HG02943 (cell line): ENCODE results near the gene ATP5F1A.
A peak's percentile ranks its signal among the peaks of the same experiment; 100 is the strongest.

ENCODE experiments used
- ATAC-seq: cut with Tn5 transposase; IDR thresholded peaks from one replicate; pipeline ENCODE4 v1.9.1; 2021; ENCODE audit warnings: mild to moderate bottlenecking, low read depth, moderate library complexity; ENCODE audit not compliant: unreplicated experiment

The ATP5F1A gene

DNA sequence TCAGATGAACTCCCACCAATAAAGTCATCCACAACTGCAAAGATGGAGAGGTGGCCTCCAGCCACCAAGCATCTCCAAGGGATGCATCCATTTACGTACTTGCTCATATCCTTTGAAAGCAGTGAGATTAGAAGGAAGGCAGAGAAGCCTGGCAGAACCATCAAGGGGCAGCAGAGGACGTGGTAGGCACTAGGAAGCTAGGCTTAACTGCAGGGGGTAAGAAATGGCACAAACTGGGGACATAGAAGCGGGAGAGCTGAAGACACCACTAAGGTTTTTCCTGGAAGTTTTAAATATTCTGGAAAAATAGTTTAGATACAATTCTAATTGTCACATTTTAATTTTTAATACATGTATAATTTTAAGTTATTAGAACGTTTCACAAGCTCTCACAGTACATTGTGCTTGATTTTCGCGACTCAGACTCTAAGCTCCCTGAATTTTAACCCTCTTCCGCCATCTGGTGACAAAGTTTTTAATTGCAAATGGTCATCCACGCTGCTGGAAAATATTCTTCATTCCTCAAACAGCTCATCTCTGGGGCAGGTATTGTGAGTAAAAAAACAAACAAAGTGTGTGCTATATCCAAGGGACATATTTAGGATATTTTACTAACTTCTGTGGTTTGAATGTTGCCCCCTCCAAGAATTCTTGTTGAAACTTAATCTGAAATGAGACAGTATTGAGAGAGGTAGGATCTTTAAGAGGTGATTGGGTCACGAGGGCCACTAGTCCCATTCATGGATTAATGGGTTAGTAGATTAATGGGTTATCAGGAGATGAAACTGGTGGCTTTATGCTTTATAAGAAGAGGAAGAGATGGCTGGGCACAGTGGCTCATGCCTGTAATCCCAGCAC lies 24.4 kb downstream of the ATP5F1A start:
- no peak for ATAC-seq

DNA sequence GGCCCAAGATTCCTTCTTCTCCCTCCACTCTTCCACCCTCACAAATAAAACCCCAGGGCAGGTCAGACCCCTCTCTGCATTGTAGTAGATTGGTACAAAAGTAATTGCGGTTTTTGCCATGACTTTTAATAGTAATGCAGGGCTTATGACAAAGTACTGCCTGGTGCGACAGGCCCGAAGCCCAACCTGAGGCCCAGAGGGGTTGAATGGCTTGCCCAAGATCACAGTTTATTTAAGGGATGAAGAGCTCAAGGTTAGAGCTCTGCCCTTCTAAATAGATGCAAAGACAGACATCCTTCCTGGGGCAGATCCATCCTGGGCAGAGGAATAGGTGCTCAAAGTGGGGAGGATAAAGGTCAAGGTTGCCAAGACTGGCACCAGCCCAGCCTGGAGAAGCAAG lies 25.1 kb downstream of the ATP5F1A start:
- ATAC-seq: no peak

DNA sequence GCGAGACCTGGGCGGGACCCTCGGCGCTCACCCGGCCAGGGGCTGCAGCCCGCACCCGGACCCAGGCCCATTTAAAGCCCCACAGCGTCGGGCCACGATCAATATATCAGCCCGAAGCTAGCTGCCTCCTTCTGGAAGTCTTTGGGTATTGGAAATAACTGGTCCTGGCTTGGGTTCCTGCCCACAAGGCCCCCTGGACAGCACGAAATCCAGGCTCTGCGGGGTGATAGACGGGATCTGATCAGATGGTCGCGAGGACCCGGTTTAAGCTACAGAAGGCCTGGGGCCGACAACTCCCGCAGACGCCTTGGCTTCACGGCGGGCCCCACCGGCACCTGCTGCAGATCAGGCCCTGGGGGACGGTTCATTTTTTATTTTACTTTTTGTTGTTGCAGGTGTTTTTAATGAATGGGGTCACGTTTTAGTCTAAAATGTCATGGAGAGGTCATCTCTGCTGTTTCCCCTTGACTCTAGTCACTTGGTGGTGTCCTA lies 25.7 kb downstream of the ATP5F1A start:
- ATAC-seq: no peak

DNA sequence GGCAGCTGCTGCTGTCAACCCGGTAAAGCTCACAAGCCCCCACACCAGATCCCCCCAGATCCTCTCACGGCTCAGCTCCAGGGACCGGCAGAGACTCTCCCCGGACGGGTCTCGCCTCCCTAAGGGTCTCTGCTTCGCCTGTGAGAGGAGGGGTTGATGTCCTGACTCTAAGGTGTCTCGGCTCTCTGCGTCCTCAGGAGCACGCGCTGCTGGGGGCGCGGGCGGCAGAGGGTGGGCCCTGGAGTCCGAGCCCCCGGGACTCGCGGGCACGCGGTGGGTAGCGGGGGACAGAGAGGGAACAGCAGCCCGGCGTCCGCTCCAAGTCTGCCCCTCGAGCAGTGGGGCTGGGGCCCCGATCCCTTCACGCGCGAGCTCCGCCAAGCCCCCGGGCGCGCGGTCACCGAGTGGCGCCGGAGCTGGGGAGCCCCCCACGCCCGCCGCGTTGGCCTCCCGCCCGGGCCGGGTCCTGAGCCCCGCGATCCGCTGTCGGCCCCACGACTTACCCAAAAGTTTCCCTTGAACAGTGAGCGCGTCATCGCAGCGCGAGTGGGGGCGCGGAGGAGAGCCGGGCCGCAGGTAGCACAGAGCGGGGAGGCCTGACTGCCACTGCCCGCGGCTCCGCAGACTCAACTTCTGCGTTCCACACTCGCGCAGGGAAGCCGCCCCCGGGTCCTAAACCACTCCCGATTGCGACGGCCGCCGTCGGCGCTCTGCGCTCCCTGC lies 26.3 kb downstream of the ATP5F1A start, which contains the start of gene PSTPIP2:
Gene PSTPIP2, minus strand, starts transcription at position 608 of the 723 bp plus-strand sequence. Its CDS starts 72 bp downstream, at position 536.
- ATAC-seq: peak; percentile 54

DNA sequence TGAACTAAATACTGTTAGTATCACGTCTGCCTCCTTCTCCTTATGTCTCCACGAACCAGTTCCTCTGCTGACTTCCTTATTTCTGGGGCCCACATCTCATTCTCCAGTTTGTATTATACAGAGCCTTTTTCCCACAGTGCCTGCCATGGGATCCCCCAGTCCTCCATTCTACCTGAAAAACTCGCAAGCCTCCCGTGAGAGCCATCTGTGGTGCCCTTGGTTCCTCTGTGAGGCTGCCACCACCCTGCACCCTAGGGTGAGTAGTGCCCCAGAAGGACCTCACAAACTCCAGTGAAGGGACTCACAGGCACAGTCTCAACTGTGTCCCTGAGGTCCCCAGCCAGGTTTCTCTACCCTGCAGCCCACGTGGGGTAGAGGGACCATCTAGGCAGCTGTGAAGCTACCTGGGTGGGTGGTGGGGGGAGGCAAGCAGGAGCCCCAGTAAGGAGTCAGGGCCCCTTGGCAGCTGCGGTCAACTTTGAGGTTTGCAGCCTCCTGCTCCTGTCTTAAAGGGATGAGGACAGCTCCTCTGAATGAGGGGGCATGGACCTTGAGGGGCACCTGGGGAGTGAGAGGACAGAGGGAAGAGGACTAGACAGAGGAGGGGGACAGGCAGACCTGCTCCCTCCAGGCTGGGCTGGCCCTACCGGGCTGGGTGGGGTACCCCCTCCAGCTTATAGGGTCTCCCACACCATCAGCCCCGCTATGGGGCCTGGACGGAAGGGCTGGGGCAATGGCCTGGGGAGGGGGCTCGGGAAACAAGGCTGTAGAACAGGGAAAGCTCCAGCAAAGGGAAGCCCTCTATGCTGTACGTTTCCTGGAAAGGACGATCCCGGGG lies 27.1 kb downstream of the ATP5F1A start:
- ATAC-seq: peak; percentile 9

DNA sequence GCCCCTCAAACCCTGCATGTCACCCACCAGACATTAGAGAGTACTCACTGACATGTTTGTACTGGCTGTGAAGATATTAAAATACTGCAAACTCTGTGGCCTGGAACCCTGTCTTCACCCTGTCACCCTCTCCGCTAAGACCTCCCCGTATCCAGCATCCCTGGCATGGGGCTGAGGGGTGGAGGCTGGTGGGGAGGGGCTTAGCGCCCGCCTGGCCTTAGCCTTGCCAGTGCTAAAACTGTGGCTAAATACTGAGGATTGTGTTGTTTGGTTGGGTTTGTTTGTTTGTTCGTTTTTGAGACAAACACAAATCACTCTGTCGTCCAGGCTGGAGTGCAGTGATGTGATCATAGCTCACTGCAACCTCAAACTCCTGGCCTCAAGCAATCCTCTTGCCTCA lies 27.9 kb downstream of the ATP5F1A start:
- ATAC-seq: no peak

DNA sequence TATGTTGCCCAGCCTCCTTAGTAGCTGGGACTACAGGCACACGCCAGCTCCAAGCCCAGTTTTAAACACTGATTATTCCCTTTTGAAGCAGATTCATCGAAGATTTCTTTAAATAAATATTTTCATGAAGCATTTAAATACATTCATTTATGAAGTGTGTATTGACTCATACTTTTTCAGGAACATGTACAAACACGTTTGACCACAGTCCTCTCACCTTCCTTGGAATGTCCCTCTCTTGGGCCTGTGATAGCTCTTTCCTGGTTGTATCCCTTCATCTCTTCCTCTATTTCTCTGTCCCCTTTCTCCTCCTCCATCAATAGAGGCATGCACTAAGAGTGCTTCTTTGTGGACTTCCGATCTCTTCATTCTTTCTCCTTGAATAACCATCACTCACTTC lies 28.6 kb downstream of the ATP5F1A start:
- ATAC-seq: no peak

DNA sequence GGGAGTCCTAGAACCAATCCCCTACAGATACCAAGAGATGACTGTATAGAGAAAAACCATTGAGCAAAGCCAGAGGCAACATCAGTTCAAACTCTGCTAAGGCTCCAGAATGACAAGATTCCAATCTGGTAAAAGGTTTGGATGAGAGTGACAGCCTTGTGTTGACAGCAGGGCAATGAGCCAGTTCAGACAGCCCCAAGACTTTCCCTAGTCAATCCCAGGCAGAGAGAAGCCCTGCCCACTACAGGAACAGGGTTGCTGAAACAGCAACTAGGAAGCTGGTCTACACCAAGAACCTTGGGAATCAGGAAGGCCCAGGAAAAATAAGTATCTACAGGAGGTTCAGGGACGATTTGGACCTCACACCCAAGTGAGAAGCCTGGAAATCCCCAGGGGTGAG lies 29.3 kb downstream of the ATP5F1A start:
- ATAC-seq: no peak

DNA sequence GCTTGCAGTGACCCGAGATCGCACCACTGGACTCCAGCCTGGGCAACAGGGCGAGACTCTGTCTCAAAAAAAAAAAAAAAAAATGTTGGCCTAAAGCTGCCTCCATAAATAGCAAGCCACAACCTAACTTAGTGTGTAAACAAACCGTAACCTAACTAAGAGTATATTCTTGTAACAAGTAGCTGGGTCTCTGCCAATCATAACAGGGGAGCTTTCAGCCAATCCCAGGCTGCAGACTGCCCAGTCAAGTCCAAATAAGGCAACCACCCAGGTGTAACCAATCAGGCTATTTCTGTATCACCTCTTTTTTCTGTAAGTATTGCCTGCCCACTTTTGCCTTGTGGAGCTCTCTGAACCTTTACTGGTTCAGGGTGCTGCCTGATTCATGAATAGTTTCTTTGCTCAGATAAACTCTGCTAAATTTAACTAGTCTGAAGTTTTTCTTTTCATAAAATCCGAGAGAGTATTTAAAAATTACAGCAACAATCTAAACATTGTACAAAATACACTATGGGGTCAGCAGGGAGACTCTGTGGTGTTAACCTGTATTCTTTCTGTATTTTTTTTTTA lies 30.6 kb downstream of the ATP5F1A start:
- no peak for ATAC-seq

DNA sequence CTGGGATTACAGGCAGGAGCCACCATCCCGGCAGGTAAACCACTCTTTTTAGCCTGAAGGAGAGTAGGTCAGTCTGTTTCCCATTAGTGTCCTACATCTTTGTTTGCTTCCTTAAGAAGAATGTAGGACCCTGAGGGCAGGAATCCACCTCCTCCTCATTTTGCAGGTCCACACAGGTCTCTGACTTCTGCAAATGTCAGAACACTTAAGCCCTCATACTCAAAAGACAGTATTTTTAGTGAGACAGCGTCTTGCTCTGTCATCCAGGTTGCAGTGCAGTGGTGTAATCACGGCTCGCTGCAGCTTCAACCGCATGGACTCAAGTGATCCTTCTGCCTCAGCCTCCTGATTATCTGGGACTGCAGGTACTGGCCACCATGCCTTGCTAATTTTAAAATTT lies 35.3 kb downstream of the ATP5F1A start:
- ATAC-seq: no peak

DNA sequence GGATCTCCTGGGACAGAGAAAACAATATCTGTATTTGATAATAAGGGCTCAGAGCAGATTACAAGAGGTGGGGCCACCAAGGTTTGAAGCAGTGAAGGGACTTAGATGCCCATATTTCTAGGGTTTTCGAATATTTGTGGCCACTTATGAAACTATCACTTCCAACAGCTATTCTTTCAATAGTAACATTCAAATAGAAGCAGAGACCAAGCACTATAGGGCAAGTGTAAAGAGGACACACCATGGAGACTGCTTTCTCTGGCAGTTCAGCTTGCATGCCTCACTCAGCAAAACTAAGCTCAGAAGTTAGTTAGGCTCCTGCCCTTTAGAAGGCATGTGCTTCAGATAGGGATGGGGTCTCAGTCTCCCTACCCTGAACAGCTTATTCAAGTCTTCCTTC lies 36.3 kb downstream of the ATP5F1A start:
- ATAC-seq: no peak

DNA sequence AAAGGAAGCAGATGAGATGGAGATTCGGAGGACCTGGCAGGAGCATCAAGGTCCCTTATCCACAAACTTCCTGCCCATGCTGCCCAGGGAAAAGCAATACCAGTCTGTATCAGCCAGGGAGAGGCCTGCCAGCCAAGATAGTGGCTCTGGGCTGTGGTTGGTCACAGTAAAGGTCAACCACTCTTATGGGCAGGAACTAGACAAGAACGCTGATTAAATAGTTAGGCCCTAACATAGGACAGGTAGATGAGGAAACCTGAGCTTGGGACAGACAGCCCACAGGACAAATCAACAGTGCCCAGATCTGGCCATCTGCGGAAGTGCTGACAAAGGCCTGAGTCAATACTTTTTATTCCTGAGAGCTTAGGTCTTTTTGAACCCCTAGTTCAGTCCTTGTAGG lies 36.7 kb downstream of the ATP5F1A start:
- ATAC-seq: no peak

DNA sequence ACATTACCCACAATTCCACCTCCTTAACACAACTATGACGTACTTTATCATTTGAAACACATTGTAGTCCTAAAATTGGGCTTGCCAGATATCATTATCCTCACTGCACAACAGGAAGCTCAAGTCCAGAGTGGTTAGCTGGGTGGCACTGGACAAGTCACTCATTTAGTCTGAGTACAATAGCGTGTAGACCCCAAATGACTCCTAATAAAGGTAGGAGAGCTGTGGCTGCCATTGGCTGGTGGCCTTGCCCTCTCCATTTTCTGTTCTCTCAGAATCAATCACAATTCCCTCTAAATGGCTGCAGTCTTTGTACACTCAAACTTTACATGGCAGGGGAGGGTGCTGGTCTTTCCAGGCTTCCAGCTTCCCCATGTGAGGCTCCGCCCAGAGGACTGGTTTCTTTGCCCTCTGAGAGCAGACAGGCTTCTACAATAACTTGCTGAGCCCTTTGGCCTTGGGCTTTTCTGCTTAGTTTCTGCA lies 37.7 kb downstream of the ATP5F1A start:
- no peak for ATAC-seq

DNA sequence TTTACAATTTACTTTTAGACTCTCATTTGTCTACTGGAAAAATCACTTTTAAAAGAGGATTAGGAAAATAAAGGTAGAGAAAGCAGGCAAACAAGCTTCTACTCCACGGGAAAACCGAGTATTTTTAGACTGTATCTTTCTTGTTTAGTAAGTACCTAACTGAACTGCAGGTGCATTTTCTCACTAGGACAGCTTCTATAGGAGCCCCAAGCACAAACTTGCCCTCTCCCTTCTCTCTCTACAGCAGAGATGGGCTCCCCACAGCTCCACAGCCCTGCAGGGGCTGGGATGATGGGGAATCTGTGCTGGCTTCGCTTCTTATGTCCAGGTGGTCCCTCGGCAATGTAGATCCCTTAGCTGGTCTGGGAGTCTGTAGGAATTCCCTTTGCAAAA lies 42.3 kb downstream of the ATP5F1A start:
- no peak for ATAC-seq

DNA sequence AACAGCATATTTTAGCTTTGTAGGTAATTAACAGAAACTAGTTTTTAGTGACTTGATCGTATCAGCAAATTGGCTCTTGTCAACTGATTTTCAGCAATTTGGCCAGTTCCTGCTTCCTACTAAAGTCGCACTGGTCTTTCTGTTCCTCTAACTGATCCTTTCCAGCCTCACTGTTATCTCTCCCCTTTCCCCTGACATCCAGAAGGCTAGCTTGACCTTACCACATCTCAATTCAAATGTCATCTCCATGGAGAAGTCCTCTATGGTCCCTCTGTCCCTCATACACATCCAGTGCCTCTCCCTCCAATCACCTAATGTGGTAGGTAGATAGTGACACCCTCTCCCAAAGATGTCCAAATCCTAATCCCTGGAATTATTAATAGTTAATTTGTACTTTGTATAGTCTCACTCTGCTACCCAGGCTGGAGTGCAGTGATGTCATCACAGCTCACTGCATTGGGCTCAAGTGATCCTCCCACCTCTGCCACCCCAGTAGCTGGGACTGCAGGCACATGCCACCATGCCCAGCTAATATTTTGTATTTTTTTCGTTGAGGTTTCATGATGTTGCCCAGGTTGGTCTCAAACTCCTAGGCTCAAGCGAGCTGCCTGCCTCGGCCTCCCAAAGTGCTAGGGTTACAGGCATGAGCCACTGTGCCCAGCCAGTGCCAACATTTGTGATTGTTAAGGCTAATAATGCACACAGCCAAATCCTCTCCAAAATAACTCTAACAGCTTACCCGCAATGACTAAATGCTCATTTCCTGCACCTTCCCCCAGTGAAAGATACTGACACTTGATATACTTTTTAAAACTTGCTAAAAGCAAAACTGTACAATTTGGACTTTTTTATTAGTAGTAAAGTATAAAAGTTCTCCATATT lies 42.9 kb downstream of the ATP5F1A start:
- ATAC-seq: no peak

DNA sequence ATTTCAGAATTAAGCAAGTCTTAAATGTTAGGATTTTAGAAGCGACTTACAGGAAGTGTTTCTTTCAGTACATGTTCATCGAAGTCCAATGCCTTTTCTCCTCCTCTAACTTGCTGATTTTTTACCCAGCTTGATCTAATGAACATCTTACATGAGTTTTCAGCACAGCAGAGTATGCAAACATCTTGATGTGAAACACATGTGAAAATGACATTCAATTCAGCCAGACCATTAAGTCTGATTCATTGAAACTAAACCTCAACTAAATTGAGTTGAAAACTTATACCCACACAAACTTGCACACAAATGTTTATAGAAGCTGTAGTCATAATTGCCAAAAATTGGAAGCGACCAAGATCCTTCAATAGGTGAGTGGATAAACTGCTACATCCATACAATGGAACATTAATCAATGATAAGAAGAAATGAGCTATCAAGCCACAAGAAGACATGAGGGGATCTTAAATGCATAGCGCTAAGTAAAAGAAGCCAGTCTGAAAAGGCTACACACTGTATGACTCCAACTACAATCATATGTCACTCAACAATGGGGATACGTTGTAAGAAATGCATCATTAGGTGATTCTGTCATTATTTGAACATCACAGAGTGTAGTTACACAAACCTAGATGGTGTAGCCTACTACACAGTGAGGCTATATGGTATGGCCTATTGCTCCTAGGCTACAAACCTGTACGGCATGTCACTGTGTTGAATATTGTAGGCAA lies 44.6 kb downstream of the ATP5F1A start:
- no peak for ATAC-seq

DNA sequence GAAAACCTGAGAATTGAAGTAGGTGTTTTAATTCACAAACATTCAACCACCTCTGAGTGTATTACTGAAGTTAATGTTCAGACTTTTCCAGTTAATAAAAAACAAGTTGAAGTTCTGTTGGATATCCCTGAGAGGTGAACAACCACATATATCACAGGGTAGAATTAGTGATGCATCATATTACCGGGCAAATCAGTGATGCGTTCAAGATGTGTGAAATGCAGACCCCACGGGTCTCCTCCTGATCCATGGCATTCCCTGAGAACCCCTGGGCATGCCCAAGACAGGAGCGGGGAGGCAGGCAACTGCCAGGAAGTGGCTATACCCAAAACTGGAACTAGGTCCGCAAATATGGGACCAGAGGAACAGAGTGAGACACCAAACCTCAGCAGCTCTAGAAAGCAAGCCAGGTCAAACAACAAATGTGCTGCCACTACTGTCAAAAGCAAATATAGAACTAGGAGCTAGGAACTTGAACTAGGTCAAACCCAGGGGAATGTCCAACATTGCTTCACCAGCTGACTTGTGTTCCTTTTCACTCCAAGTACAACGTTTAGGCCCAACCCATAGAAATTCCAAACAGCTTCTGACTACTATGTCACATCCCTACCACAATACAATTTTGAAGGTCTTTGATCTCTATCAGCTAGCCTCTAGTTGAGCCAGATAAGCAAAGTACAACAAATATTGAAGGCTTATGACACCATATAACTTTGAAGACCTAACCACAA lies 46.2 kb downstream of the ATP5F1A start:
- no peak for ATAC-seq

DNA sequence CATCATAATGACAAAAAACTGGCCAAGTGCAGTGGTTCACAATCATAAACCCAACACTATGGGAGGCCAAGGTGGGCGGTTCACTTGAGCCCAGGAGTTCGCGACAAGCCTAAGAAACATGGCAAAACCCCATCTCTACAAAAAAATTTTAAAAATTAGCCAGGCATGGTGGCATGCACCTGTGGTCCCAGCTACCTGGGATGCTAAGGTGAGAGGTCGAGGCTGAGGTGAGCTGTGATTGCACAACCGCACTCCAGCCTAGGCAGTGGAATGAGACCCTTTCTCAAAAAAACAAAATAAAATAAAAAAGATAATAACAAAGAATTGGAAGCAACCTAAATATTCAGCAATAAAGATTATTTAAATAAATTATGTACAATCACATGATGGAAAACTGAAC lies 47.8 kb downstream of the ATP5F1A start:
- no peak for ATAC-seq
